Measurements from ENCODE around the gene SLC35G1. TPM values are rescaled to one million over a fixed set of nuclear protein-coding genes. Genes with fewer than 3 reads are reported as not detected.

The SLC35G1 gene
- polyA plus RNA-seq, 1 experiment, result 4.5 TPM

DNA sequence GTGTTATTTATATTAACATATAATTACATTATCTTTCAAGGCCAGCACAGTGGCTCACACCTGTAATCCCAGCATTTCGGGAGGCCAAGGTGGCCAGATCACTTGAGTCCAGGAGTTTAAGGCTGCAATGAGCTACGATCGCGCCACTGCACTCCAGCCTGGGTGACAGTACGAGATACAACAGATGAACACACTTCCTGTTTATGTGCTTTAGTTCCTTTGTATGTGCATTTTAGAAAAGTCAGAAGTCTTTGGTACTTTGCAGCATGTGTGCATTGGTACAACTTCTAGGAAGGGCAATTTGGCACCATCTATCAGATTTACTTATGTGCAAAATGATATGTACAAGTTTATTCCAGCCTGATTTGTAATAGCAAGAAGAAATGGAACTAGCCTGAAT lies 13.3 kb downstream of the SLC35G1 start:
- DNase-seq (ENCODE audit: low read depth), result no peak
- POLR2A ChIA-PET, result no interaction called here
- CTCF ChIA-PET, result interaction anchor here (2.3 to 3.7 kb wide), 2 partner anchors 10 kb away, joined by 17 to 22 read pairs; no protein-coding TSS in a partner anchor
- TF ChIP-seq, protein P1, sequence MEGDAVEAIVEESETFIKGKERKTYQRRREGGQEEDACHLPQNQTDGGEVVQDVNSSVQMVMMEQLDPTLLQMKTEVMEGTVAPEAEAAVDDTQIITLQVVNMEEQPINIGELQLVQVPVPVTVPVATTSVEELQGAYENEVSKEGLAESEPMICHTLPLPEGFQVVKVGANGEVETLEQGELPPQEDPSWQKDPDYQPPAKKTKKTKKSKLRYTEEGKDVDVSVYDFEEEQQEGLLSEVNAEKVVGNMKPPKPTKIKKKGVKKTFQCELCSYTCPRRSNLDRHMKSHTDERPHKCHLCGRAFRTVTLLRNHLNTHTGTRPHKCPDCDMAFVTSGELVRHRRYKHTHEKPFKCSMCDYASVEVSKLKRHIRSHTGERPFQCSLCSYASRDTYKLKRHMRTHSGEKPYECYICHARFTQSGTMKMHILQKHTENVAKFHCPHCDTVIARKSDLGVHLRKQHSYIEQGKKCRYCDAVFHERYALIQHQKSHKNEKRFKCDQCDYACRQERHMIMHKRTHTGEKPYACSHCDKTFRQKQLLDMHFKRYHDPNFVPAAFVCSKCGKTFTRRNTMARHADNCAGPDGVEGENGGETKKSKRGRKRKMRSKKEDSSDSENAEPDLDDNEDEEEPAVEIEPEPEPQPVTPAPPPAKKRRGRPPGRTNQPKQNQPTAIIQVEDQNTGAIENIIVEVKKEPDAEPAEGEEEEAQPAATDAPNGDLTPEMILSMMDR (IDR thresholded peaks at IDR 0.05; ENCODE audit: insufficient read depth, low read depth, low read length), result no peak
- no peaks in the 10 kb centered on the region for H3K27me3 ChIP-seq (ENCODE audit: control insufficient read depth, insufficient read depth, low read length)
- no peak overlapping the region for H3K4me3 ChIP-seq (ENCODE audit: low read depth, low read length)
- H3K36me3 ChIP-seq (ENCODE audit: control insufficient read depth, insufficient read depth, low read length), result no peaks in the 10 kb centered on the region

DNA sequence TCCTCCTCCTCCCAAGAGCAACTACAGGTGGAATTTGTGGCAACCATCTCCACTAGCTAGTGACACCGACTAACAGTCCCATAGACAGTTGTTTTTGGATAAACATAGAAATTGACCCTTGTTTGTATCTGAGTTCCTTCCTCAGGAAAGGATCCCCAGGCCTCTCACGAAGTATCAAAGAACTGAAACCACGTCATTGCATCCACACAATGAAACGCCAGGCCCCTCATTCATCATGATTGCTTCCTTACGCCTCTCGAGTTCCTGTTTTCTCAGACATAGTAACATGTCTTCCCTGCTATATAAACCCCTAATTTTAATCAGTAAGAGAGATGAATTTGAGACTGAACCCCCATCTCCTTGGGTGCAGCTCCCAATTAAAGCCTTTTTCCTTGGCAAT lies 18.1 kb downstream of the SLC35G1 start:
- ChIA-PET POLR2A (no interaction called here), CTCF (no interaction called here)
- Histone ChIP-seq H3K27me3 (ENCODE audit: control insufficient read depth, insufficient read depth, low read length) (no peaks in the 10 kb centered on the region), H3K36me3 (ENCODE audit: control insufficient read depth, insufficient read depth, low read length) (no peaks in the 10 kb centered on the region), H3K4me3 (ENCODE audit: low read depth, low read length) (no peak overlapping the region)
- DNase-seq (ENCODE audit: low read depth), result no peak
- TF ChIP-seq, protein P1 (IDR thresholded peaks at IDR 0.05; ENCODE audit: insufficient read depth, low read depth, low read length), result no peak

DNA sequence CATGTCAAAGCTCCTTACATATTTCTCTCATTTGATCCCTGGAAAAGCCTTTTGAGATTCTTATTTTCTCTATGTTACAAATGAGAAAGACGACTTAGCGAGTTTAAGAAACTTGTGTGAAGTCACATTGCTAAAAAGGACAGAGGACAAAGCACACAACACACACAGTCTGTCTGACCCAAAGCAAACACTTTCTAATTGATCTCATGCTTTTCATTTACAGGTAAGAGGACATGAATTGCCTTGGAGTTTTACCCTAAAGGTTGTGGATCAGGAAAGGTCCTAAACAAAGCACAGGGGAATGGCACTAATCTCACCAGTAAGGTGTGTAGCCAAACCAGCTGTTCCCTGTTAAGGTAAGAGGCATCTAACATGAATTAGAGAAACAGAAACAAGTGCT lies 18.7 kb downstream of the SLC35G1 start:
- Histone ChIP-seq H3K27me3 (ENCODE audit: control insufficient read depth, insufficient read depth, low read length) (no peaks in the 10 kb centered on the region), H3K36me3 (ENCODE audit: control insufficient read depth, insufficient read depth, low read length) (no peaks in the 10 kb centered on the region), H3K4me3 (ENCODE audit: low read depth, low read length) (no peak overlapping the region)
- ChIA-PET CTCF (no interaction called here), POLR2A (no interaction called here)
- no peak for DNase-seq (ENCODE audit: low read depth)
- TF ChIP-seq, protein P1 (IDR thresholded peaks at IDR 0.05; ENCODE audit: insufficient read depth, low read depth, low read length), result no peak

DNA sequence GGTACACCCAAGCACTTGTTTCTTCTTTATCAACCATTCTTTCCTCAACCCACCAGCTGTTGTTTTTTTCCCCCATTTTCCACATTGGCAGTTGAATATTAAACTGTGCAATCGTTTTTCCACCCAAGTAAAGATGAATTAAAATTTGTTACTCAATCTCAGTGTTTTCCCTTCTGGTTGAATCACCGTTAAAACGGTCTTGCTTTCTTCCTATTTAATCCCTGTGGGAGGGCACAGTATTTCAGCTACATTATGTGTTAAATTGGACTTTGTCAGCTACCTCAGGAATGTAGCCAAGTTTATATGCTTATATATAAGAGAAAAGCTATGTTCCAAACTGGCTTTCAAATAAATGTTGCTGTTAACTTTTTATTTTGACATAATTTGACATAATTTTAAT lies 19.9 kb downstream of the SLC35G1 start:
- CTCF ChIA-PET, result interaction anchor here (0.8 kb wide), 1 partner anchor 18 kb away, joined by 3 read pairs; no protein-coding TSS in a partner anchor
- Histone ChIP-seq H3K36me3 (ENCODE audit: control insufficient read depth, insufficient read depth, low read length) (no peaks in the 10 kb centered on the region), H3K27me3 (ENCODE audit: control insufficient read depth, insufficient read depth, low read length) (no peaks in the 10 kb centered on the region), H3K4me3 (ENCODE audit: low read depth, low read length) (no peak overlapping the region)
- DNase-seq (ENCODE audit: low read depth), result no peak
- TF ChIP-seq, protein P1 (IDR thresholded peaks at IDR 0.05; ENCODE audit: insufficient read depth, low read depth, low read length), result no peak
- POLR2A ChIA-PET, result no interaction called here

DNA sequence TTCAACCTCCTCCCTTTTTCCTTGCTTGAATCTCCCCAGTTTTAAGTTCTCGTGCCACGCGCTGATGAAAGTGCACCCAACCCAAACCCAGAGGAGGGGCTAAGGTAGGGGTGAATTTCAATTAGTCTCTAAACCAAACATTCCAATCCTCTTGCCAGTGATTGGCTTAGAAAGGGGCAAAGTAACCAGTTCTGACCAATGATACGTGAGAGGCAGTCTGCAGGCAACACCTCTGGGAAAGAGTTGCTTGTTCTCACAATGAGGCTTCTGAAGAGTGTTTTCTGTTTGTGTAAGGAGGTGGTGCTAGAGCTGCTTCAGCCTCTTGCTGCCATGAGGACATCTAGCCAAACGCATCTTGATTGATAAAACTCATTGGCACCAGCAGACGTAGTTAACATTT lies 21.8 kb downstream of the SLC35G1 start:
- Histone ChIP-seq H3K36me3 (ENCODE audit: control insufficient read depth, insufficient read depth, low read length) (no peaks in the 10 kb centered on the region), H3K27me3 (ENCODE audit: control insufficient read depth, insufficient read depth, low read length) (no peaks in the 10 kb centered on the region), H3K4me3 (ENCODE audit: low read depth, low read length) (no peak overlapping the region)
- CTCF ChIA-PET, result interaction anchor here (1.2 to 3.2 kb wide), 7 partner anchors 11 to 408 kb away, joined by 3 to 65 read pairs (median 7); no protein-coding TSS in a partner anchor
- POLR2A ChIA-PET, result no interaction called here
- TF ChIP-seq, protein P1 (IDR thresholded peaks at IDR 0.05; ENCODE audit: insufficient read depth, low read depth, low read length), result no peak
- no peak for DNase-seq (ENCODE audit: low read depth)
